K562 (cell line): ENCODE measurements around the gene PSMD9. TPM values are rescaled to one million over a fixed set of nuclear protein-coding genes. Genes with fewer than 3 reads are reported as not detected.

Source experiments
- CCNT2 ChIP-seq: IDR thresholded peaks from 2 replicates; pipeline ENCODE4 v1.6.1; 2011; ENCODE audit warnings: borderline replicate concordance, low read depth, mild to moderate bottlenecking, moderate library complexity, mixed read lengths, low read length; ENCODE audit not compliant: insufficient read length; ENCODE audit errors: extremely low read depth
- COPS2 ChIP-seq: fragments of 450-650 bp; conservative IDR thresholded peaks from 2 replicates; pipeline ENCODE4 v1.6.1; 2016; ENCODE audit warnings: mild to moderate bottlenecking, moderate library complexity
- CSDE1 ChIP-seq, 2 experiments: fragments of 450-650 bp; IDR thresholded peaks; 2 replicates each; pipeline ENCODE4 v1.6.1; 2016; ENCODE audit warnings: mild to moderate bottlenecking in 1 of 2
- DMBX1 ChIP-seq: fragments of 250-450 bp; sonication (Bioruptor Pico); IDR thresholded peaks from 2 replicates; pipeline ENCODE4 v1.8.0; 2022; ENCODE audit warnings: inconsistent platforms, mild to moderate bottlenecking, moderate library complexity, borderline replicate concordance
- E2F1 ChIP-seq: sonication (generic); formaldehyde crosslinking; IDR thresholded peaks from 2 replicates; pipeline ENCODE4 v1.8.1; 2023; ENCODE audit warnings: mild to moderate bottlenecking, missing genetic modification reagents, moderate library complexity
- GABPB1 ChIP-seq: sonication (generic); formaldehyde crosslinking; IDR thresholded peaks from 2 replicates; pipeline ENCODE4 v1.8.0; 2022; ENCODE audit warnings: mild to moderate bottlenecking, missing genetic modification reagents
- HMG20A ChIP-seq: fragments of 450-650 bp; formaldehyde crosslinking; conservative IDR thresholded peaks from 2 replicates; pipeline ENCODE4 v1.4.0; 2020; ENCODE audit warnings: mild to moderate bottlenecking, mixed read lengths
- HNRNPUL1 ChIP-seq: fragments of 200-400 bp; formaldehyde crosslinking; IDR thresholded peaks from 2 replicates; pipeline ENCODE4 v1.6.1; 2017; ENCODE audit warnings: low read length
- ID3 ChIP-seq, 2 experiments: fragments of 250-450 bp in 1 of 2; fragments of 450-650 bp in 1 of 2; sonication (Bioruptor Pico) in 1 of 2; IDR thresholded peaks; 2 replicates each; pipeline versions ENCODE4 v1.6.1 to v1.8.0; 2016 to 2021; ENCODE audit warnings: mild to moderate bottlenecking in 2 of 2, moderate library complexity in 2 of 2, missing compliant biosample characterization in 1 of 2, missing genetic modification characterization in 1 of 2
- JUND ChIP-seq, 2 experiments: IDR thresholded peaks; 2 replicates in 1 of 2; 3 replicates in 1 of 2; pipeline ENCODE4 v1.6.1; 2011; ENCODE audit warnings: borderline replicate concordance in 2 of 2, low read depth in 2 of 2, low read length in 2 of 2, improper control_type of control experiment in 1 of 2, missing biosample characterization in 1 of 2, missing genetic modification characterization in 1 of 2, missing genetic modification reagents in 1 of 2
- NFATC3 ChIP-seq: fragments of 450-650 bp; IDR thresholded peaks from 2 replicates; pipeline ENCODE4 v1.6.1; 2017; ENCODE audit warnings: mild to moderate bottlenecking
- PCBP2 ChIP-seq: fragments of 200-400 bp; formaldehyde crosslinking; IDR thresholded peaks from 2 replicates; pipeline ENCODE4 v1.6.1; 2018; ENCODE audit warnings: low read length, low read depth, mild to moderate bottlenecking, moderate library complexity; ENCODE audit not compliant: poor library complexity, severe bottlenecking
- SIN3B ChIP-seq: fragments of 450-650 bp; IDR thresholded peaks from 2 replicates; pipeline ENCODE4 v1.6.1; 2017; ENCODE audit warnings: low read depth, mild to moderate bottlenecking, moderate library complexity
- SIRT6 ChIP-seq: IDR thresholded peaks from one replicate; pipeline ENCODE4 v1.6.1; 2012; ENCODE audit warnings: low read depth, mild to moderate bottlenecking, control low read depth, inconsistent platforms, low read length, moderate library complexity
- TEAD2 ChIP-seq: fragments of 450-650 bp; IDR thresholded peaks from 2 replicates; pipeline ENCODE4 v1.6.1; 2016; ENCODE audit warnings: missing genetic modification characterization, control low read depth, missing compliant biosample characterization
- TGIF2 ChIP-seq: sonication (generic); formaldehyde crosslinking; IDR thresholded peaks from 2 replicates; pipeline ENCODE4 v1.8.1; 2022; ENCODE audit warnings: mild to moderate bottlenecking, missing genetic modification reagents, moderate library complexity
- THRA ChIP-seq: fragments of 450-650 bp; IDR thresholded peaks from 2 replicates; pipeline ENCODE4 v1.6.1; 2017; ENCODE audit warnings: mild to moderate bottlenecking, moderate library complexity
- ZNF232 ChIP-seq: sonication (generic); formaldehyde crosslinking; IDR thresholded peaks from 2 replicates; pipeline ENCODE4 v1.8.0; 2022; ENCODE audit warnings: mild to moderate bottlenecking, missing genetic modification reagents
- ZNF280A ChIP-seq: fragments of 450-650 bp; IDR thresholded peaks from 2 replicates; pipeline ENCODE4 v1.6.1; 2018; ENCODE audit warnings: mild to moderate bottlenecking, low read depth; ENCODE audit not compliant: partially characterized antibody
- ZNF3 ChIP-seq: fragments of 250-450 bp; sonication (Bioruptor Pico); IDR thresholded peaks from 2 replicates; pipeline ENCODE4 v1.5.0; 2021; ENCODE audit warnings: mild to moderate bottlenecking, moderate library complexity
- ZNF311 ChIP-seq: fragments of 250-450 bp; sonication (Bioruptor Pico); IDR thresholded peaks from 2 replicates; pipeline ENCODE4 v1.4.0; 2020; ENCODE audit warnings: mild to moderate bottlenecking, moderate library complexity
- ZNF431 ChIP-seq: sonication (generic); formaldehyde crosslinking; IDR thresholded peaks from 2 replicates; pipeline ENCODE4 v1.8.0; 2022; ENCODE audit warnings: mild to moderate bottlenecking, missing genetic modification reagents
- ZNF589 ChIP-seq: fragments of 200-800 bp; sonication (Bioruptor generic); IDR thresholded peaks from 2 replicates; pipeline ENCODE4 v1.6.1; 2016; ENCODE audit warnings: low read depth, missing genetic modification characterization, missing compliant biosample characterization
- polyA plus RNA-seq, 8 experiments: library from polyadenylated mRNA; depleted of rRNA in 4 of 8; stranded (reverse) in 5 of 8; unstranded in 3 of 8; fragments of >200 nt; fragmentation: Nextera tagmentation in 2 of 8; fragmentation: Illumina TruSeq in 1 of 8; extraction: Ambion mirVana in 2 of 8; extraction: Trizol in 1 of 8; gene quantifications; 2 replicates each; pipeline versions ENCODE4 v1.2.1 to v1.2.3, GENCODE V29; 2011 to 2014; ENCODE audit warnings: inconsistent platforms in 1 of 8, missing spikeins in 1 of 8
- total RNA-seq, 7 experiments: library from RNA; depleted of rRNA in 6 of 7; stranded (reverse); fragments of >200 nt in 6 of 7; fragmentation: Illumina TruSeq in 2 of 7; extraction: Trizol in 2 of 7; gene quantifications; 2 replicates each; pipeline versions ENCODE4 v1.2.1 to v1.2.3, GENCODE V29; 2011 to 2021; ENCODE audit warnings: low replicate concordance in 1 of 7

Gene PSMD9
- total and polyA plus RNA-seq, 9 of the 15 experiments (the other 6 are each of a cell fraction or from before 2014, with no cell fraction given), result 12.2 to 143 (median 61.3) TPM

GRCh38 chr12:121892673-121893561 lies 4.3 kb downstream of the PSMD9 start (continued):
- TF ChIP-seq ZNF589 (CRISPR knock-in tag), result no peak
- TF ChIP-seq CCNT2, result no peak
- no peak for TF ChIP-seq HNRNPUL1
- no peak for TF ChIP-seq THRA
- peak; percentile 67; the same call in 1 of the 2 replicates for TF ChIP-seq JUND (IDR thresholded peaks at IDR 0.05; ENCODE audit: borderline replicate concordance, low read depth, low read length)
- TF ChIP-seq JUND (tag; IDR thresholded peaks at IDR 0.05; ENCODE audit: borderline replicate concordance, low read depth, low read length), result no peak; the same call in 2 of the 3 replicates
- TF ChIP-seq CSDE1 (IDR thresholded peaks at IDR 0.05), result no peak
- no peak for TF ChIP-seq HMG20A (CRISPR knock-in tag)
- TF ChIP-seq DMBX1 (CRISPR knock-in tag), result no peak
- no peak for TF ChIP-seq ZNF280A
- no peak for TF ChIP-seq ZNF311 (CRISPR knock-in tag)
- TF ChIP-seq NFATC3, result 0 out of 2 replicates have a peak, but pooled peaks have one; percentile 44
- no peak for TF ChIP-seq SIN3B
- TF ChIP-seq ZNF431 (CRISPR knock-in tag), result no peak
- no peak for TF ChIP-seq COPS2
- no peak for TF ChIP-seq E2F1 (CRISPR knock-in tag)
- no peak for TF ChIP-seq ZNF232 (CRISPR knock-in tag)
- no peak for TF ChIP-seq TEAD2
- TF ChIP-seq ZNF3, result no peak
- TF ChIP-seq GABPB1 (CRISPR knock-in tag), result no peak
- TF ChIP-seq PCBP2, result no peak
- TF ChIP-seq SIRT6, result no peak
- TF ChIP-seq ID3 (CRISPR knock-in tag; IDR thresholded peaks at IDR 0.05), result no peak
- TF ChIP-seq ID3 (tag; IDR thresholded peaks at IDR 0.05), result no peak
- TF ChIP-seq TGIF2 (CRISPR knock-in tag), result no peak
